NT2/D1 (cell line): ENCODE measurements around the gene PTPRN2.

ENCODE experiments used
- SUZ12 ChIP-seq: IDR thresholded peaks from 2 replicates; pipeline ENCODE4 v1.6.1; 2011; ENCODE audit not compliant: insufficient read length, insufficient read depth; ENCODE audit errors: extremely low read depth
- ZNF274 ChIP-seq: IDR thresholded peaks from 2 replicates; pipeline ENCODE4 v1.6.1; 2011; ENCODE audit warnings: mild to moderate bottlenecking, low read depth, low read length

- no peak for TF ChIP-seq ZNF274
- no peak for TF ChIP-seq SUZ12
Measured at GRCh38 chr7:157560710-157561522, 1026.7 kb downstream of the PTPRN2 start.
